OCI-LY1 (cell line): ENCODE data around the gene MRPL3.

Source experiments
- H2AFZ ChIP-seq: fragments of 200-600 bp; sonication (generic), shearing (Covaris generic); 2 replicates; pipeline ENCODE4 v1.6.0; 2014; ENCODE audit warnings: antibody characterized with exemption, mild to moderate bottlenecking, low read length
- H3F3A ChIP-seq: fragments of 200-600 bp; sonication (generic), shearing (Covaris generic); 2 replicates; pipeline ENCODE4 v1.6.0; 2014; ENCODE audit warnings: mild to moderate bottlenecking, antibody characterized with exemption, low read length, moderate library complexity; ENCODE audit not compliant: insufficient read depth
- H3K27ac ChIP-seq: fragments of 200-600 bp; sonication (generic); 2 replicates; pipeline ENCODE4 v1.5.1; 2014; ENCODE audit warnings: low read length, mixed run types, mild to moderate bottlenecking, low read depth; ENCODE audit not compliant: poor library complexity, severe bottlenecking
- H3K27me3 ChIP-seq: fragments of 200-600 bp; sonication (generic); 2 replicates; pipeline ENCODE4 v1.6.0; 2014; ENCODE audit warnings: antibody characterized with exemption, mild to moderate bottlenecking, low read length, moderate library complexity; ENCODE audit not compliant: insufficient read depth
- H3K36me3 ChIP-seq: fragments of 200-600 bp; sonication (generic); 2 replicates; pipeline ENCODE4 v1.6.1; 2014; ENCODE audit warnings: mild to moderate bottlenecking, antibody characterized with exemption, low read length, moderate library complexity, mixed read lengths; ENCODE audit not compliant: insufficient read depth
- H3K4me1 ChIP-seq: fragments of 200-600 bp; sonication (generic); 2 replicates; pipeline ENCODE4 v1.5.1; 2014; ENCODE audit warnings: mild to moderate bottlenecking, low read length, moderate library complexity; ENCODE audit not compliant: insufficient read depth, severe bottlenecking
- H3K4me2 ChIP-seq: fragments of 200-600 bp; sonication (generic), shearing (Covaris generic); 2 replicates; pipeline ENCODE4 v1.6.1; 2014; ENCODE audit warnings: low read length
- H3K4me3 ChIP-seq: fragments of 200-600 bp; sonication (generic); 2 replicates; pipeline ENCODE4 v1.5.1; 2014; ENCODE audit warnings: low read length, low read depth, mild to moderate bottlenecking, mixed read lengths; ENCODE audit not compliant: poor library complexity, severe bottlenecking
- H3K79me2 ChIP-seq: fragments of 200-600 bp; shearing (Covaris generic); 2 replicates; pipeline ENCODE4 v1.6.1; 2016; ENCODE audit warnings: mixed run types, low read length, mixed read lengths; ENCODE audit not compliant: insufficient read depth
- H3K9ac ChIP-seq: fragments of 200-600 bp; sonication (generic), shearing (Covaris generic); 2 replicates; pipeline ENCODE4 v1.6.1; 2014; ENCODE audit warnings: mild to moderate bottlenecking, low read length, mixed read lengths
- H3K9me2 ChIP-seq: fragments of 200-600 bp; sonication (generic), shearing (Covaris generic); 2 replicates; pipeline ENCODE4 v1.6.1; 2014; ENCODE audit warnings: low read depth, mild to moderate bottlenecking, low read length, mixed read lengths
- H3K9me3 ChIP-seq: fragments of 200-600 bp; shearing (Covaris generic); 2 replicates; pipeline ENCODE4 v1.6.1; 2014; ENCODE audit warnings: low read length, mixed read lengths
- H4K20me1 ChIP-seq: fragments of 200-600 bp; sonication (generic), shearing (Covaris generic); 2 replicates; pipeline ENCODE4 v1.6.0; 2016; ENCODE audit warnings: mild to moderate bottlenecking, low read length; ENCODE audit not compliant: insufficient read depth
- CTCF ChIP-seq: fragments of 200-600 bp; sonication (generic), shearing (Covaris generic); IDR thresholded peaks from 2 replicates; pipeline ENCODE4 v1.5.1; 2017; ENCODE audit warnings: mild to moderate bottlenecking, antibody characterized with exemption, low read length, moderate library complexity, mixed read lengths
- EZH2 ChIP-seq: fragments of 200-600 bp; sonication (generic), shearing (Covaris generic); IDR thresholded peaks from 2 replicates; pipeline ENCODE4 v1.8.0; 2017; ENCODE audit warnings: borderline replicate concordance, mixed run types, mild to moderate bottlenecking, antibody characterized with exemption, low read length, moderate library complexity, mixed read lengths

The MRPL3 gene

GRCh38 chr3:131537531-131537930, 34.8 kb upstream of the MRPL3 start:
- TF ChIP-seq EZH2, result no peak
- no peak for TF ChIP-seq CTCF
- no peak overlapping the region for H3K4me3 ChIP-seq
- no peaks in the 10 kb centered on the region for H3K9me2 ChIP-seq
- no peak overlapping the region for H3K4me2 ChIP-seq
- H3F3A ChIP-seq, result no peaks in the 10 kb centered on the region
- no peaks in the 10 kb centered on the region for H4K20me1 ChIP-seq
- no peaks in the 10 kb centered on the region for H3K9me3 ChIP-seq
- no peaks in the 10 kb centered on the region for H3K79me2 ChIP-seq
- no peaks in the 10 kb centered on the region for H3K36me3 ChIP-seq
- no peak overlapping the region for H3K9ac ChIP-seq
- H3K27ac ChIP-seq, result no peak overlapping the region
- H3K27me3 ChIP-seq, result peaks cover 1% of the 10 kb centered on the region; the same call in 1 of the 2 replicates
- H2AFZ ChIP-seq, result no peak overlapping the region
- no peaks in the 10 kb centered on the region for H3K4me1 ChIP-seq

GRCh38 chr3:131535596-131535995, 32.8 kb upstream of the MRPL3 start:
- TF ChIP-seq EZH2 (no peak), CTCF (no peak)
- no peak overlapping the region for H3K4me3 ChIP-seq
- H3K27ac ChIP-seq, result no peak overlapping the region
- H3K9me2 ChIP-seq, result no peaks in the 10 kb centered on the region
- no peaks in the 10 kb centered on the region for H3K79me2 ChIP-seq
- no peaks in the 10 kb centered on the region for H3F3A ChIP-seq
- peaks cover 5% of the 10 kb centered on the region; the same call in 1 of the 2 replicates for H3K27me3 ChIP-seq
- 0 out of 2 replicates have a peak, but pooled peaks cover 3% of the 10 kb centered on the region for H3K9me3 ChIP-seq
- H3K9ac ChIP-seq, result no peak overlapping the region
- H2AFZ ChIP-seq, result no peak overlapping the region
- H3K36me3 ChIP-seq, result no peaks in the 10 kb centered on the region
- H3K4me2 ChIP-seq, result no peak overlapping the region
- H3K4me1 ChIP-seq, result no peaks in the 10 kb centered on the region
- H4K20me1 ChIP-seq, result no peaks in the 10 kb centered on the region

GRCh38 chr3:131535131-131535530, 32.4 kb upstream of the MRPL3 start:
- Histone ChIP-seq H3K27ac (no peak overlapping the region), H3K4me1 (no peaks in the 10 kb centered on the region), H3K9me3 (0 out of 2 replicates have a peak, but pooled peaks cover 3% of the 10 kb centered on the region), H3K4me3 (no peak overlapping the region), H3K36me3 (no peaks in the 10 kb centered on the region), H2AFZ (no peak overlapping the region), H4K20me1 (no peaks in the 10 kb centered on the region), H3K9me2 (no peaks in the 10 kb centered on the region), H3K79me2 (no peaks in the 10 kb centered on the region), H3K4me2 (no peak overlapping the region), H3K9ac (no peak overlapping the region), H3K27me3 (peaks cover 5% of the 10 kb centered on the region; the same call in 1 of the 2 replicates), H3F3A (no peaks in the 10 kb centered on the region)
- TF ChIP-seq EZH2 (no peak), CTCF (no peak)
